ENCODE data around the gene PAPPA2. TPM values are rescaled to one million over a fixed set of nuclear protein-coding genes. Genes with fewer than 3 reads are reported as not detected.

PAPPA2 gene
- total RNA-seq, 2 experiments from 2014 or later, result 0.19 TPM; not detected in 1

GRCh38 chr1:176539018-176539417 is 76.0 kb downstream of the PAPPA2 start:
- Histone ChIP-seq H3K36me3 (ENCODE audit: insufficient read depth, low read length) (no peaks in the 10 kb centered on the region), H3K27ac (ENCODE audit: low read depth, low read length, poor library complexity, severe bottlenecking) (no peak overlapping the region), H3K4me1 (ENCODE audit: insufficient read depth, low read length, poor library complexity, severe bottlenecking) (no peaks in the 10 kb centered on the region), H3K79me2 (ENCODE audit: insufficient read depth, low read depth, low read length) (no peaks in the 10 kb centered on the region), H3K9me2 (ENCODE audit: insufficient read depth, low read length) (no peaks in the 10 kb centered on the region), H3K4me3 (ENCODE audit: low read depth, low read length, poor library complexity, severe bottlenecking) (no peak overlapping the region), H3K4me2 (ENCODE audit: low read length) (no peak overlapping the region), H4K20me1 (ENCODE audit: insufficient read depth, low read length) (no peaks in the 10 kb centered on the region), H2AFZ (ENCODE audit: low read length) (no peak overlapping the region), H3K9me3 (ENCODE audit: low read length) (no peaks in the 10 kb centered on the region)
- intact Hi-C loops (cut with micrococcal nuclease; ENCODE audit: unreplicated experiment), result no loop called here
- BruUV-seq (replicated peaks), result no TSS peak
- no peak for DNase-seq (ENCODE audit: low spot score)
- TF ChIP-seq EZH2phosphoT487 (IDR thresholded peaks at IDR 0.05; ENCODE audit: borderline replicate concordance, low read depth, low read length) (no peak), CTCF (conservative IDR thresholded peaks at IDR 0.05; ENCODE audit: low read length) (no peak)
- ChIA-PET POLR2A (interaction anchor here (1.1 kb wide), 1 partner anchor 9 kb away, joined by 3 read pairs; no protein-coding TSS in a partner anchor), CTCF (ENCODE audit: unreplicated experiment) (no interaction called here)

- no peaks in the 10 kb centered on the region for H3K4me1 ChIP-seq (ENCODE audit: insufficient read depth, low read length, poor library complexity, severe bottlenecking)
- TF ChIP-seq EZH2phosphoT487 (IDR thresholded peaks at IDR 0.05; ENCODE audit: borderline replicate concordance, low read depth, low read length) (no peak), CTCF (conservative IDR thresholded peaks at IDR 0.05; ENCODE audit: low read length) (no peak)
- H3K9me3 ChIP-seq (ENCODE audit: low read length), result no peaks in the 10 kb centered on the region
- H3K4me3 ChIP-seq (ENCODE audit: low read depth, low read length, poor library complexity, severe bottlenecking), result no peak overlapping the region
- no peak overlapping the region for H3K4me2 ChIP-seq (ENCODE audit: low read length)
- ChIA-PET POLR2A (interaction anchor here (0.6 kb wide), 1 partner anchor 12 kb away, joined by 3 read pairs; no protein-coding TSS in a partner anchor), CTCF (ENCODE audit: unreplicated experiment) (no interaction called here)
- DNase-seq (ENCODE audit: low spot score), result no peak
- no peak overlapping the region for H3K27ac ChIP-seq (ENCODE audit: low read depth, low read length, poor library complexity, severe bottlenecking)
- intact Hi-C loops (cut with micrococcal nuclease; ENCODE audit: unreplicated experiment), result no loop called here
- H3K36me3 ChIP-seq (ENCODE audit: insufficient read depth, low read length), result no peaks in the 10 kb centered on the region
- BruUV-seq (replicated peaks), result no TSS peak
- H3K79me2 ChIP-seq (ENCODE audit: insufficient read depth, low read depth, low read length), result no peaks in the 10 kb centered on the region
- H4K20me1 ChIP-seq (ENCODE audit: insufficient read depth, low read length), result no peaks in the 10 kb centered on the region
- no peak overlapping the region for H2AFZ ChIP-seq (ENCODE audit: low read length)
- no peaks in the 10 kb centered on the region for H3K9me2 ChIP-seq (ENCODE audit: insufficient read depth, low read length)
Measured at GRCh38 chr1:176540428-176540827, 77.5 kb downstream of the PAPPA2 start.

- no TSS peak for BruUV-seq (replicated peaks)
- TF ChIP-seq EZH2phosphoT487 (IDR thresholded peaks at IDR 0.05; ENCODE audit: borderline replicate concordance, low read depth, low read length) (no peak), CTCF (conservative IDR thresholded peaks at IDR 0.05; ENCODE audit: low read length) (no peak)
- Histone ChIP-seq H3K9me2 (ENCODE audit: insufficient read depth, low read length) (no peaks in the 10 kb centered on the region), H3K9me3 (ENCODE audit: low read length) (no peaks in the 10 kb centered on the region), H3K4me1 (ENCODE audit: insufficient read depth, low read length, poor library complexity, severe bottlenecking) (no peaks in the 10 kb centered on the region), H2AFZ (ENCODE audit: low read length) (no peak overlapping the region), H3K4me3 (ENCODE audit: low read depth, low read length, poor library complexity, severe bottlenecking) (no peak overlapping the region), H3K27ac (ENCODE audit: low read depth, low read length, poor library complexity, severe bottlenecking) (no peak overlapping the region), H3K79me2 (ENCODE audit: insufficient read depth, low read depth, low read length) (no peaks in the 10 kb centered on the region), H3K36me3 (ENCODE audit: insufficient read depth, low read length) (no peaks in the 10 kb centered on the region), H3K4me2 (ENCODE audit: low read length) (no peak overlapping the region), H4K20me1 (ENCODE audit: insufficient read depth, low read length) (no peaks in the 10 kb centered on the region)
- ChIA-PET POLR2A (no interaction called here), CTCF (ENCODE audit: unreplicated experiment) (no interaction called here)
- no peak for DNase-seq (ENCODE audit: low spot score)
- intact Hi-C loops (cut with micrococcal nuclease; ENCODE audit: unreplicated experiment), result no loop called here
Measured at GRCh38 chr1:176541663-176542062, 78.7 kb downstream of the PAPPA2 start.

All from OCI-LY7 (cell line).